Measurements from ENCODE around the gene CNST. TPM values are rescaled to one million over a fixed set of nuclear protein-coding genes. Genes with fewer than 3 reads are reported as not detected.

Gene CNST
- polyA plus RNA-seq, 1 donor (not counting 4 experiments of a cell fraction or from before 2014, with no cell fraction given), result 9.8 TPM

GRCh38 chr1:246552110-246552509 lies 14.1 kb upstream of the CNST start:
- DNase-seq (ENCODE audit: low read depth, low spot score) (no peak), FAIRE-seq (no peak)
- no peaks in the 10 kb centered on the region for H3K27me3 ChIP-seq (ENCODE audit: control insufficient read depth, extremely low read depth, insufficient read depth, low read length)
- H2AFZ ChIP-seq (ENCODE audit: control insufficient read depth, low read length), result no peak overlapping the region
- no peaks in the 10 kb centered on the region for H3K9me1 ChIP-seq (ENCODE audit: control insufficient read depth, extremely low read depth, insufficient read depth, low read length)
- no peak for TF ChIP-seq CTCF (optimal IDR thresholded peaks at IDR 0.05 in 1 of 3, IDR thresholded peaks at IDR 0.05 in 1 of 3, conservative IDR thresholded peaks at IDR 0.05 in 1 of 3; ENCODE audit: extremely low read depth in 1 of 3, insufficient read depth in 2 of 3, low read length in 3 of 3)
- no peak for TF ChIP-seq EZH2 (IDR thresholded peaks at IDR 0.05; ENCODE audit: low read length)
- dilution Hi-C loops (cut with MboI; ENCODE audit: extremely low pct_ligation_motif_present, low sequenced_read_pairs), result no loop called here
- no peaks in the 10 kb centered on the region for H3K9me3 ChIP-seq (ENCODE audit: control insufficient read depth, low read depth, low read length)
- H3K79me2 ChIP-seq (ENCODE audit: control insufficient read depth, insufficient read depth, low read length), result peaks cover 11% of the 10 kb centered on the region
- H4K20me1 ChIP-seq (ENCODE audit: control insufficient read depth, extremely low read depth, insufficient read depth, low read length), result no peaks in the 10 kb centered on the region
- no peaks in the 10 kb centered on the region for H3K4me1 ChIP-seq (ENCODE audit: control insufficient read depth, extremely low read depth, insufficient read depth, low read length)
- no peak overlapping the region for H3K9ac ChIP-seq (ENCODE audit: control insufficient read depth, extremely low read depth, insufficient read depth, low read length)
- H3K27ac ChIP-seq (ENCODE audit: control insufficient read depth, insufficient read depth, low read length), result no peak overlapping the region
- H3K4me2 ChIP-seq (ENCODE audit: control insufficient read depth, extremely low read depth, insufficient read depth, low read depth, low read length), result no peak overlapping the region
- peaks cover 6 to 15% of the 10 kb centered on the region in 2 experiments for H3K36me3 ChIP-seq (ENCODE audit: control insufficient read depth in 2 of 2, extremely low read depth in 1 of 2, insufficient read depth in 2 of 2, low read length in 2 of 2)
- H3K4me3 ChIP-seq (ENCODE audit: control insufficient read depth in 2 of 3, extremely low read depth in 1 of 3, insufficient read depth in 2 of 3, low read depth in 1 of 3, low read length in 3 of 3), result no peak overlapping the region

GRCh38 chr1:246554201-246554600 lies 12.1 kb upstream of the CNST start:
- no peaks in the 10 kb centered on the region for H3K9me1 ChIP-seq (ENCODE audit: control insufficient read depth, extremely low read depth, insufficient read depth, low read length)
- H3K9ac ChIP-seq (ENCODE audit: control insufficient read depth, extremely low read depth, insufficient read depth, low read length), result no peak overlapping the region
- FAIRE-seq, result no peak

More at GRCh38 chr1:246554201-246554600, 12.1 kb upstream of the CNST start:
- no peak overlapping the region for H2AFZ ChIP-seq (ENCODE audit: control insufficient read depth, low read length)
- no peaks in the 10 kb centered on the region for H3K4me1 ChIP-seq (ENCODE audit: control insufficient read depth, extremely low read depth, insufficient read depth, low read length)
- no peaks in the 10 kb centered on the region for H3K9me3 ChIP-seq (ENCODE audit: control insufficient read depth, low read depth, low read length)
- H3K27ac ChIP-seq (ENCODE audit: control insufficient read depth, insufficient read depth, low read length), result no peak overlapping the region
- no peak for DNase-seq (ENCODE audit: low read depth, low spot score)
- H3K27me3 ChIP-seq (ENCODE audit: control insufficient read depth, extremely low read depth, insufficient read depth, low read length), result no peaks in the 10 kb centered on the region
- dilution Hi-C loops (cut with MboI; ENCODE audit: extremely low pct_ligation_motif_present, low sequenced_read_pairs), result no loop called here
- H3K79me2 ChIP-seq (ENCODE audit: control insufficient read depth, insufficient read depth, low read length), result peaks cover 20% of the 10 kb centered on the region
- no peak overlapping the region for H3K4me2 ChIP-seq (ENCODE audit: control insufficient read depth, extremely low read depth, insufficient read depth, low read depth, low read length)
- TF ChIP-seq EZH2 (IDR thresholded peaks at IDR 0.05; ENCODE audit: low read length) (no peak), CTCF (optimal IDR thresholded peaks at IDR 0.05 in 1 of 3, IDR thresholded peaks at IDR 0.05 in 1 of 3, conservative IDR thresholded peaks at IDR 0.05 in 1 of 3; ENCODE audit: extremely low read depth in 1 of 3, insufficient read depth in 2 of 3, low read length in 3 of 3) (no peak)
- no peak overlapping the region for H3K4me3 ChIP-seq (ENCODE audit: control insufficient read depth in 2 of 3, extremely low read depth in 1 of 3, insufficient read depth in 2 of 3, low read depth in 1 of 3, low read length in 3 of 3)
- no peaks in the 10 kb centered on the region for H4K20me1 ChIP-seq (ENCODE audit: control insufficient read depth, extremely low read depth, insufficient read depth, low read length)
- H3K36me3 ChIP-seq (ENCODE audit: control insufficient read depth in 2 of 2, extremely low read depth in 1 of 2, insufficient read depth in 2 of 2, low read length in 2 of 2), result peaks cover 9 to 18% of the 10 kb centered on the region in 2 experiments
